Transverse colon (tissue), 4 donors: ENCODE measurements around the gene XYLT1. TPM values are rescaled to one million over a fixed set of nuclear protein-coding genes. Genes with fewer than 3 reads are reported as not detected.

Experiments
- DNase-seq: peaks from one replicate; pipeline ENCODE4 v3.0.0-alpha.2; 2019
- H3K27ac ChIP-seq, 4 donors: fragments of 200-600 bp; sonication (generic); 2 replicates each; pipeline ENCODE4 v1.5.1; 2016 to 2018; ENCODE audit warnings: inconsistent platforms in 4 of 4
- H3K27me3 ChIP-seq: fragments of 200-600 bp; sonication (generic); 2 replicates; pipeline ENCODE4 v1.5.1; 2017; ENCODE audit warnings: inconsistent platforms
- H3K36me3 ChIP-seq, 4 donors: fragments of 200-600 bp; sonication (generic); 2 replicates each; pipeline ENCODE4 v1.5.1; 2017 to 2019; ENCODE audit warnings: inconsistent platforms in 4 of 4
- H3K4me1 ChIP-seq, 4 donors: fragments of 200-600 bp; sonication (generic); 2 replicates each; pipeline ENCODE4 v1.5.1; 2017 to 2020; ENCODE audit warnings: inconsistent platforms in 4 of 4
- H3K4me3 ChIP-seq, 4 donors: fragments of 200-600 bp; sonication (generic); 1 replicate in 1 of 4; 2 replicates in 3 of 4; pipeline versions ENCODE4 v1.5.1 to v1.6.1; 2017 to 2019; ENCODE audit warnings: inconsistent platforms in 4 of 4
- H3K9me3 ChIP-seq, 2 donors: fragments of 200-600 bp; sonication (generic); 2 replicates each; pipeline ENCODE4 v1.5.1; 2017 to 2019; ENCODE audit warnings: inconsistent platforms in 2 of 2
- EP300 ChIP-seq: sonication (generic); formaldehyde crosslinking; IDR thresholded peaks from one replicate; pipeline ENCODE4 v1.6.1; 2017; ENCODE audit warnings: antibody characterized with exemption, low read depth
- POLR2A ChIP-seq: fragments of 450-650 bp; IDR thresholded peaks from one replicate; pipeline ENCODE4 v1.6.1; 2016; ENCODE audit warnings: antibody characterized with exemption, mild to moderate bottlenecking, moderate library complexity
- POLR2AphosphoS5 ChIP-seq, 3 donors: sonication (generic); formaldehyde crosslinking; IDR thresholded peaks; one replicate each; pipeline ENCODE4 v1.6.1; 2016; ENCODE audit warnings: antibody characterized with exemption in 3 of 3
- WGBS, 2 donors: methylation state at CpG; one replicate each; pipeline ENCODE4 v1.1.5; 2018; ENCODE audit warnings: low coverage in 1 of 2; 5-methylcytosine and 5-hydroxymethylcytosine counted together
- in situ Hi-C, 4 donors: fragments of 200-750 bp; cut with MboI; loops; one replicate each; pipeline versions ENCODE4 v1.15.0 to v1.15.1; 2017; ENCODE audit warnings: low sequenced_read_pairs in 3 of 4, low pct_ligation_motif_present in 1 of 4, low pct_unique_long_range_greater_than_20kb in 1 of 4
- intact Hi-C: fragments of 100-400 bp; cut with DNase I; formaldehyde crosslinking; loops from one replicate; pipeline ENCODE4 v1.15.1; 2023; ENCODE audit warnings: low total_unique reads
- total RNA-seq, 4 donors: library from RNA; depleted of rRNA; stranded (reverse); fragments of >200 nt; gene quantifications; one replicate each; pipeline ENCODE4 v1.1.0, GENCODE V29; 2016
- TF ChIP-seq, protein P1 (sequence below), 5 experiments: fragments of 200-600 bp in 3 of 5; fragments of 450-650 bp in 2 of 5; sonication (generic) in 3 of 5; IDR thresholded peaks; 1 replicate in 2 of 5; 2 replicates in 3 of 5; pipeline ENCODE4 v1.5.1; 2016 to 2017; ENCODE audit warnings: antibody characterized with exemption in 5 of 5, inconsistent platforms in 3 of 5, mild to moderate bottlenecking in 2 of 5, moderate library complexity in 1 of 5

The XYLT1 gene
- total RNA-seq, 4 donors from 2014 or later = 22.3 to 44.6 (median 39.4) TPM

DNA sequence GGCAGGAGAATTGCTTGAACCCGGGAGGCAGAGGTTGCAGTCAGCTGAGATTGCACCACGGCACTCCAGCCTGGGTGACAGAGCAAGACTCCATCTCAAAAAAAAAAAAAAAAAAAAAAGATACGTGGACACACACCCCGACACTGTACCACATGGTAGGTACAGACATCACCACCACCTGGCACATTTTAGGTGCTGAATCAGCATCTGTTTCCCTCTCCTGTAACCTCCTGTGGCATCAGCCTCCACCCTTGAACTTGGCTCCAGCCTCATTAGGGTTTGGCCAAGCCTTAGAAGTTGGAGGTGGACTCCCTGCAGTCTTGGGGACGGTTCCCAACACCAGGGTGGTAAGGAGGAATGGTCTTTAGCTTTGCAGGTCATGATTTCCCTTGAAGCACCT, 46.0 kb downstream of the XYLT1 start:
- Histone ChIP-seq H3K4me1 (peaks cover 0 to 12% (median 0%) of the 10 kb centered on the region in 4 donors), H3K36me3 (no peaks in the 10 kb centered on the region), H3K27me3 (no peaks in the 10 kb centered on the region), H3K9me3 (no peaks in the 10 kb centered on the region), H3K4me3 (no peak overlapping the region), H3K27ac (no peak overlapping the region)
- intact Hi-C loops (no loop called here), in situ Hi-C loops (no loop called here)
- no peak for DNase-seq
- WGBS, 2 donors = 90 to 91% methylated on average over 2 to 5 of the region's 5 CpGs
- TF ChIP-seq EP300 (no peak), POLR2AphosphoS5 (IDR thresholded peaks at IDR 0.05) (no peak), POLR2A (no peak)
- TF ChIP-seq, protein P1, sequence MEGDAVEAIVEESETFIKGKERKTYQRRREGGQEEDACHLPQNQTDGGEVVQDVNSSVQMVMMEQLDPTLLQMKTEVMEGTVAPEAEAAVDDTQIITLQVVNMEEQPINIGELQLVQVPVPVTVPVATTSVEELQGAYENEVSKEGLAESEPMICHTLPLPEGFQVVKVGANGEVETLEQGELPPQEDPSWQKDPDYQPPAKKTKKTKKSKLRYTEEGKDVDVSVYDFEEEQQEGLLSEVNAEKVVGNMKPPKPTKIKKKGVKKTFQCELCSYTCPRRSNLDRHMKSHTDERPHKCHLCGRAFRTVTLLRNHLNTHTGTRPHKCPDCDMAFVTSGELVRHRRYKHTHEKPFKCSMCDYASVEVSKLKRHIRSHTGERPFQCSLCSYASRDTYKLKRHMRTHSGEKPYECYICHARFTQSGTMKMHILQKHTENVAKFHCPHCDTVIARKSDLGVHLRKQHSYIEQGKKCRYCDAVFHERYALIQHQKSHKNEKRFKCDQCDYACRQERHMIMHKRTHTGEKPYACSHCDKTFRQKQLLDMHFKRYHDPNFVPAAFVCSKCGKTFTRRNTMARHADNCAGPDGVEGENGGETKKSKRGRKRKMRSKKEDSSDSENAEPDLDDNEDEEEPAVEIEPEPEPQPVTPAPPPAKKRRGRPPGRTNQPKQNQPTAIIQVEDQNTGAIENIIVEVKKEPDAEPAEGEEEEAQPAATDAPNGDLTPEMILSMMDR (IDR thresholded peaks at IDR 0.05) = no peak

DNA sequence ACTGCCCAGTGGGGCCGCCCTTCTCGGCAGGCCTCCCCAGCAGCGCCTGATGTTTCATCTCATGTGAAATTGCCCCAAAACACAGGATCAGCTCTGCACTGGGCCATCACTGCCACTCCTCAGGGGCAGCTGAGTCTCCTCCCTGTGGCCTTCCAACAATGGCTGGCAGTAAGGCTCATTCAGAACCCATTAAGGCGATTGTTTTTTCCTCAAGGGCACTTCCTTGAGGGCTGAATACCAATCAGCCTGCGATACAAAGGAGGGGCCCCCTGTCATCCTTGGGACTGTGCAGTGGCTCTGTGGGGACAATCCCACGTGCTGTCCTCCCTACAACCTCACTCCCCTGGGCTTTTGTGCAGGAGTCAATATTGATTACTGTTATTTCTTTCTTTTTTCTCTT, 47.5 kb downstream of the XYLT1 start:
- in situ Hi-C loops (no loop called here), intact Hi-C loops (no loop called here)
- H3K36me3 ChIP-seq = no peaks in the 10 kb centered on the region
- no peaks in the 10 kb centered on the region for H3K27me3 ChIP-seq
- peaks cover 0 to 12% (median 0%) of the 10 kb centered on the region in 4 donors for H3K4me1 ChIP-seq
- no peak overlapping the region for H3K27ac ChIP-seq
- DNase-seq = no peak
- no peaks in the 10 kb centered on the region for H3K9me3 ChIP-seq
- WGBS, 2 donors = 80 to 82% methylated on average over 3 to 6 of the region's 6 CpGs
- H3K4me3 ChIP-seq = no peak overlapping the region
- no peak for TF ChIP-seq POLR2A
- TF ChIP-seq EP300 = no peak
- TF ChIP-seq, protein P1 (IDR thresholded peaks at IDR 0.05) = no peak
- no peak for TF ChIP-seq POLR2AphosphoS5 (IDR thresholded peaks at IDR 0.05)

DNA sequence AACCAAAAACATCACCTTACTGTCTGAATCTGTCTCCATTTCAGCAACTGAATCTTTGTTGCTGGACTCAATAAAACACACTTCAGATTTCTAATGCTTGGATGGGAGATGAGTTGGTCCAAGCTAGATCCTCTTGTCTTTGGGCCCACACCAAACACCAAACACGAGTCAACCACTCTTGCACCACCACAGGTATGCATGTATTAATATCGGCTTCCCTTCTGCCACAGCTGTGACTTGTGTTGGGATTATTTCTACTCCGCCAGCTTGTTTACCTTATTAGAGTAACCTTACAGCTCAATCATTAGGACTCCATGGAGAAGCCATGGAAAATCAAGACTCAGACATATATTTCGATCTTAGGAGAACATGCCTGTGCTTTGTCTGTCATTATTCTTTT, 49.9 kb downstream of the XYLT1 start:
- intact Hi-C loops = no loop called here
- Histone ChIP-seq H3K4me3 (no peak overlapping the region), H3K4me1 (peaks cover 0 to 23% (median 3%) of the 10 kb centered on the region in 4 donors), H3K9me3 (no peaks in the 10 kb centered on the region), H3K36me3 (no peaks in the 10 kb centered on the region), H3K27me3 (no peaks in the 10 kb centered on the region), H3K27ac (no peak overlapping the region)
- in situ Hi-C loops = no loop called here
- TF ChIP-seq EP300 (no peak), POLR2A (no peak), POLR2AphosphoS5 (IDR thresholded peaks at IDR 0.05) (no peak)
- TF ChIP-seq, protein P1 (IDR thresholded peaks at IDR 0.05) = no peak
- no peak for DNase-seq
- WGBS, 2 donors = 91 to 96% methylated on average over 3 to 4 of the region's 4 CpGs

DNA sequence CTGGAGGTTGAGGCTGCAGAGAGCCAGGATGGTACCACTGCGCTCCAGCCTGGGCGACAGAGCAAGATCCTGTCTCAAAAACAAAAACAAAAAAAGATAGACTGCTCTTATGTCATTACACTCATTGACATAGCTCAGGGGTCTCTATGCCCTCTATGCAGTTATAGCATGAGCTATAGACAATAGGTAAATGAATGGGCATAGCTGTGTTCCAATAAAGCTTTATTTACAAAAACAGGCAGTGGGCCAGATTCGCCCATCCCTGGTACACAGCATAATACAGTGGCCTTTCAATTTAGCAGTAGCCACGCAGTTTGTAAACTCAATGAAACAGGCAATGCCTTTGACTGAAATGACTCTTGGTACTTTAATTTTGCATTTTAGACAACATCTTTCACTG, 51.5 kb downstream of the XYLT1 start:
- Histone ChIP-seq H3K9me3 (no peaks in the 10 kb centered on the region), H3K4me1 (peaks cover 0 to 23% (median 3%) of the 10 kb centered on the region in 4 donors), H3K27me3 (no peaks in the 10 kb centered on the region), H3K36me3 (no peaks in the 10 kb centered on the region), H3K27ac (no peak overlapping the region), H3K4me3 (no peak overlapping the region)
- WGBS, 2 donors = 83 to 93% methylated on average over 2 to 4 of the region's 4 CpGs
- no peak for DNase-seq
- intact Hi-C loops = loop anchor here (10.0 kb wide), 1 partner anchor 46 kb away; no protein-coding TSS in a partner anchor
- in situ Hi-C loops = no loop called here
- no peak for TF ChIP-seq EP300
- TF ChIP-seq, protein P1 (IDR thresholded peaks at IDR 0.05) = no peak
- TF ChIP-seq POLR2A = no peak
- TF ChIP-seq POLR2AphosphoS5 (IDR thresholded peaks at IDR 0.05) = no peak
